SK-N-SH treated with all-trans-retinoic acid at 6 μM for 48 hours (cell line): ENCODE results near the gene NOS3.

Source experiments
- ATAC-seq: fragments of 200-7000 bp; cut with Tn5 transposase; 3 replicates; pipeline ENCODE4 v1.9.1; 2020; ENCODE audit warnings: mild to moderate bottlenecking, moderate library complexity
- ARNTL ChIP-seq: fragments of 450-650 bp; formaldehyde crosslinking; IDR thresholded peaks from 2 replicates; pipeline ENCODE4 v1.5.0; 2020; ENCODE audit warnings: low read depth, mild to moderate bottlenecking, moderate library complexity, borderline replicate concordance
- BACH2 ChIP-seq: fragments of 250-450 bp; sonication (Bioruptor Pico); IDR thresholded peaks from 2 replicates; pipeline ENCODE4 v1.9.0; 2021; ENCODE audit warnings: mild to moderate bottlenecking, borderline replicate concordance
- CREB5 ChIP-seq: fragments of 250-450 bp; sonication (Bioruptor Pico); IDR thresholded peaks from 2 replicates; pipeline ENCODE4 v1.5.1; 2020; ENCODE audit warnings: low read depth, mild to moderate bottlenecking, moderate library complexity
- CSDC2 ChIP-seq: fragments of 250-450 bp; sonication (Bioruptor Pico); IDR thresholded peaks from 2 replicates; pipeline ENCODE4 v1.5.0; 2020; ENCODE audit warnings: mild to moderate bottlenecking, moderate library complexity
- CSRNP3 ChIP-seq: fragments of 250-450 bp; sonication (Bioruptor Pico); IDR thresholded peaks from 2 replicates; pipeline ENCODE4 v1.5.1; 2021; ENCODE audit warnings: mild to moderate bottlenecking, moderate library complexity
- ESRRG ChIP-seq: fragments of 250-450 bp; sonication (Bioruptor Pico); IDR thresholded peaks from 2 replicates; pipeline ENCODE4 v1.6.1; 2021; ENCODE audit warnings: mild to moderate bottlenecking
- GLIS3 ChIP-seq: fragments of 250-450 bp; sonication (Bioruptor Pico); IDR thresholded peaks from 2 replicates; pipeline ENCODE4 v1.5.0; 2020; ENCODE audit warnings: mild to moderate bottlenecking, moderate library complexity
- ISL1 ChIP-seq: fragments of 250-450 bp; sonication (Bioruptor Pico); IDR thresholded peaks from 2 replicates; pipeline ENCODE4 v2.1.2; 2022; ENCODE audit warnings: mild to moderate bottlenecking, moderate library complexity
- OSR1 ChIP-seq: fragments of 250-450 bp; sonication (Bioruptor Pico); IDR thresholded peaks from 2 replicates; pipeline ENCODE4 v1.8.0; 2022; ENCODE audit warnings: moderate library complexity, mild to moderate bottlenecking, inconsistent platforms
- PATZ1 ChIP-seq: fragments of 250-450 bp; sonication (Bioruptor Pico); IDR thresholded peaks from 2 replicates; pipeline ENCODE4 v1.8.0; 2020; ENCODE audit warnings: mild to moderate bottlenecking, moderate library complexity, borderline replicate concordance
- PPARA ChIP-seq: fragments of 250-450 bp; sonication (Bioruptor Pico); IDR thresholded peaks from 2 replicates; pipeline ENCODE4 v1.5.0; 2020; ENCODE audit warnings: mild to moderate bottlenecking, borderline replicate concordance
- RARB ChIP-seq: fragments of 250-450 bp; sonication (Bioruptor Pico); IDR thresholded peaks from 2 replicates; pipeline ENCODE4 v1.8.0; 2021; ENCODE audit warnings: mild to moderate bottlenecking, moderate library complexity
- TCF4 ChIP-seq: fragments of 250-450 bp; sonication (Bioruptor Pico); IDR thresholded peaks from 2 replicates; pipeline ENCODE4 v1.8.0; 2021; ENCODE audit warnings: mild to moderate bottlenecking, moderate library complexity, borderline replicate concordance
- TOX ChIP-seq: fragments of 250-450 bp; sonication (Bioruptor Pico); IDR thresholded peaks from 2 replicates; pipeline ENCODE4 v1.8.0; 2021; ENCODE audit warnings: mild to moderate bottlenecking, moderate library complexity, borderline replicate concordance
- TSHZ2 ChIP-seq: fragments of 250-450 bp; sonication (Bioruptor Pico); IDR thresholded peaks from 2 replicates; pipeline ENCODE4 v1.5.0; 2020; ENCODE audit warnings: mild to moderate bottlenecking, moderate library complexity
- ZC3H10 ChIP-seq: fragments of 250-450 bp; sonication (Bioruptor Pico); IDR thresholded peaks from 2 replicates; pipeline ENCODE4 v1.5.1; 2021; ENCODE audit warnings: mild to moderate bottlenecking, moderate library complexity
- ZFP30 ChIP-seq: fragments of 450-650 bp; formaldehyde crosslinking; IDR thresholded peaks from 2 replicates; pipeline ENCODE4 v1.5.0; 2022; ENCODE audit warnings: mild to moderate bottlenecking, moderate library complexity
- ZNF565 ChIP-seq: fragments of 450-650 bp; formaldehyde crosslinking; conservative IDR thresholded peaks from 2 replicates; pipeline ENCODE4 v1.5.0; 2020; ENCODE audit warnings: low read depth, mild to moderate bottlenecking, moderate library complexity
- ZNF8 ChIP-seq: fragments of 450-650 bp; formaldehyde crosslinking; IDR thresholded peaks from 2 replicates; pipeline ENCODE4 v1.5.0; 2020; ENCODE audit warnings: mild to moderate bottlenecking, moderate library complexity

The NOS3 gene

GRCh38 chr7:150961510-150962289 is 29.1 kb upstream of the NOS3 start:
- no peak for ATAC-seq

GRCh38 chr7:150962290-150962552 is 28.6 kb upstream of the NOS3 start:
- ATAC-seq = no peak
- TF ChIP-seq PPARA (no peak), TSHZ2 (CRISPR knock-in tag) (no peak), ARNTL (CRISPR knock-in tag) (no peak), PATZ1 (no peak), ISL1 (CRISPR knock-in tag) (no peak), CREB5 (no peak), ZNF565 (no peak), RARB (CRISPR knock-in tag) (no peak), BACH2 (no peak), ZNF8 (CRISPR knock-in tag) (no peak), TOX (CRISPR knock-in tag) (no peak), OSR1 (CRISPR knock-in tag) (no peak), TCF4 (CRISPR knock-in tag) (no peak), CSRNP3 (CRISPR knock-in tag) (no peak)

More at GRCh38 chr7:150961510-150962289, 29.1 kb upstream of the NOS3 start:
- TF ChIP-seq CREB5 (no peak), ZNF8 (CRISPR knock-in tag) (no peak), OSR1 (CRISPR knock-in tag) (no peak), ZC3H10 (CRISPR knock-in tag) (no peak), RARB (CRISPR knock-in tag) (no peak), CSRNP3 (CRISPR knock-in tag) (no peak), TCF4 (CRISPR knock-in tag) (no peak), BACH2 (no peak), ZFP30 (CRISPR knock-in tag) (no peak), ESRRG (CRISPR knock-in tag) (no peak), ISL1 (CRISPR knock-in tag) (no peak), GLIS3 (CRISPR knock-in tag) (no peak), CSDC2 (no peak)
